ENCODE results near the gene FAN1.

FAN1 gene

GRCh38 chr15:30905821-30906220 lies 2.1 kb downstream of the FAN1 start:
- TF ChIP-seq ZFX (IDR thresholded peaks at IDR 0.05; ENCODE audit: borderline replicate concordance) (no peak), CTCF (IDR thresholded peaks at IDR 0.05) (no peak)
- H3K27ac ChIP-seq, result no peak overlapping the region

GRCh38 chr15:30906366-30906765 lies 2.7 kb downstream of the FAN1 start:
- H3K27ac ChIP-seq, result no peak overlapping the region
- no peak for TF ChIP-seq CTCF (IDR thresholded peaks at IDR 0.05)
- no peak for TF ChIP-seq ZFX (IDR thresholded peaks at IDR 0.05; ENCODE audit: borderline replicate concordance)

GRCh38 chr15:30913761-30914160 lies 10.0 kb downstream of the FAN1 start:
- no peak for TF ChIP-seq ZFX (IDR thresholded peaks at IDR 0.05; ENCODE audit: borderline replicate concordance)
- TF ChIP-seq CTCF (IDR thresholded peaks at IDR 0.05), result no peak
- no peak overlapping the region for H3K27ac ChIP-seq

- H3K27ac ChIP-seq, result no peak overlapping the region
- no peak for TF ChIP-seq ZFX (IDR thresholded peaks at IDR 0.05; ENCODE audit: borderline replicate concordance)
- TF ChIP-seq CTCF (IDR thresholded peaks at IDR 0.05), result no peak
Measured at GRCh38 chr15:30917013-30917412, 13.3 kb downstream of the FAN1 start.

GRCh38 chr15:30917675-30918074 lies 14.0 kb downstream of the FAN1 start:
- no peak overlapping the region for H3K27ac ChIP-seq
- TF ChIP-seq ZFX (IDR thresholded peaks at IDR 0.05; ENCODE audit: borderline replicate concordance) (no peak), CTCF (IDR thresholded peaks at IDR 0.05) (no peak)

- no peak for TF ChIP-seq ZFX (IDR thresholded peaks at IDR 0.05; ENCODE audit: borderline replicate concordance)
- no peak for TF ChIP-seq CTCF (IDR thresholded peaks at IDR 0.05)
- no peak overlapping the region for H3K27ac ChIP-seq
Measured at GRCh38 chr15:30918366-30918765, 14.7 kb downstream of the FAN1 start.

- TF ChIP-seq ZFX (IDR thresholded peaks at IDR 0.05; ENCODE audit: borderline replicate concordance) (no peak), CTCF (IDR thresholded peaks at IDR 0.05) (no peak)
- H3K27ac ChIP-seq, result no peak overlapping the region
Measured at GRCh38 chr15:30919877-30920550, 16.3 kb downstream of the FAN1 start.

All from 22Rv1 (cell line).